ENCODE data around the gene CMTM7.

Gene CMTM7

DNA sequence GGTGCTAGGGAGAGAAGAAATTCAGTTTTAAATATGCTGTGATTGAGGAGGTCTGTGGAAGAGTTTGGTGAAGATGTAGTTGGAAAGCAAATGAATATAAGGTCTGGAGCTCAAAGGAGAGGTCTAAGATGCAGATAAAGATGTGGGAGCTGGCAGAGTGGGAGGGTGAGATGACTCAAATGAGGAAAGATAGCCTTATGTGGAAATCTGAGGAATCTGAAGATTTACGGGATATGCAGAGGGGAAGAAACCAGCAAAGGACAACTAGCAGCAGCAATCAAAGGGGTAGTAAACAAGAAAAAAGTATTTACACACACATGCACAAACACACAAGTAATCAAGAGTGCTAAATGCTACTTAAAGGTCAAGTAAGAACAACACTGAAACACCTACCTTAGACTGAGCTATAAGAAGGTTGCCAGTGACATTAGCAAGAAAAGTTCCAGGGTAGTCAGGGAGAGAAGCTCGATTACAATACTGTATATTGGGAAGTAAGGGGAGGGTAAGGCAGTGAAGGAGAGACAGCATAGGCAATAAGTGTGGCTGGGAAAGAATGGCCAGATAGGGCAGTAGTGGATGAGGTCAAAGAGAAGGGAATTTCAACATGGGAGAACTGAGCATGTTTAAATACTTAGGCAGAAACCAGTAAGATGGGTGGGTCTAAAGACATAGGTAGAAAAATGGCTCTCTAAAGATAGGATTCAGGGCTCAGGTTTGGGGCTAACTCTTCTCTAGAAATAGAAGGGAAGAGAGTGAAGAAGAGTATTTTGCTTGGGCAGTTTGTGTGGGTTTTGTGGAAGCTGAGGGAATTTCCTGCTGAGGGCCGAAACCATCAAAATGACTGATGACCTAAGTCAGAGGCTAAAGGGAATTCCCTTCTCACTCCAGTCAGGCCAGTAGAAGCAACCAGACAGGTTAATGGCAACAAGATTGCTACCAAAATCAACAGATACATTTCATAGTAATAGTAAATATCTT, 102.1 kb downstream of the CMTM7 start:
- no peak for DNase-seq

DNA sequence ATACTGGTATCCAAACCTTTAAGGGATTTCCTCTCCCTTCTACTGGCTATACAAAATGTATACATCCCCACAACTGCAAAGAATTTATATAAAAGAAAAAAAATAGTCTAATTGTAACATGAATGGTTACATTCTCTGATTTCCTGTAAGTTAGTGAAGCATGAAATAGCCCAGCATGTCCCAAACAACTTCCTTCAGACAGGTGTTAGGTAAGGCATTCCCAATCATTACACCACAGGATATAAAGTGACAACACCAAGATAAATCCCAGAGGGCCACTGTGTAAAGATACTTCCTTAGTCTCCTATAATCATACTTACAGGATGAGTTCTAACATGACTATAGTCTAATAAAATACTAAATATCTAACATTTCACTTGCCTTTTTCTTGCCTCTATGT, 103.4 kb downstream of the CMTM7 start:
- DNase-seq, result no peak

DNA sequence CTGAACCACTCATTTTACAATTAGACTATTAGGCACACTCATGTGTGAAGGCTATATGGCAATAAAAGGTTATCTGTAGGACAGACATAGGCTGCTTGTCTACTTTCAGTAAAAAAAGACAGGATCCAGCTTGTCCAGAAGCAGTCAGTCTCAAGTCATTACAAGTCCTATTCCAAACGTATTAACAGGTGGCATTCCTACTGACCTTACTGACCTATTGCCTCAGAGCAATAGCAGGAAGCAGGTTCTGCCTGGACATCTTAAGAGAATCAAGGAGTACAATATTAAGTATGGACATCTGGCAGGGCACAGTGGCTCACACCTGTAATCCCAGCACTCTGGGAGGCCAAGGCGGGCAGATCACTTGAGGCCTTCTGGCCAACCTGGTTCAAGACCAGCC, 104.0 kb downstream of the CMTM7 start:
- DNase-seq, result no peak

DNA sequence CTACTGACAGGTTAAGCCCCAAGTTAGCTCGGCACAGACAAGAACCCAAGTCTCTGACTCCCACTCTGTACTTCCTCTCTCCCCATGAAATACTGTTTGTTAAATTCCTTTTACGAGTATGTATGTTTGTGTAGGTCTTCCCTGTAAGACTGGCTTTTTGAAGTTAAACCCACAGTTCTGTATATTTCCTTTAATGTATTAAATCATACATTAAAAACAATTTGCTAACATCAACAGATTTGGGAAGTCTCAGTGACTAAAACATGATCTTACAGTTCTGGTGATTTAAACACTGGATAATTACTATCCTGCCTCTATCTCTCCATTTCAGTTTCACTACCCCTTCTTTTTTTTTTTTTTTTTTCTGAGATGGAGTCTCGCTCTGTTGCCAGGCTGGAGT, 106.6 kb downstream of the CMTM7 start:
- no peak for DNase-seq

DNA sequence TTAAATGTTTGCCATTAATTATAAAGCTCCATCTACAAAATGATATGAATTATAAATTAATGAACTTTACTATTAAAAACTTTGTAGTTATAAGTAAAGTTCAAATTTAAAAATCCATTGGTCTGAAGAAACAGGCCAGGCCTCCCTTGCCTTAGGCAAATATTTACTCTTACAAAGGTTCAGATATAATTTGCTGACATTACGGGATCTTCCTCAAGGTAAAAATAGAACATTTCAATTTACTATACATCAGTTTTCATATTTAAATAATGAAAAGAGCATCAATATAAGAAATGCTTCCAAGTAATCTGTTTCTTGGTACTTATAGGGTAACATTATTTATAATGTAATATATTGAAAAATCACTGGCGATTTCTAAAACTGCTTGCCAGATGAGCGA, 107.3 kb downstream of the CMTM7 start:
- no peak for DNase-seq

DNA sequence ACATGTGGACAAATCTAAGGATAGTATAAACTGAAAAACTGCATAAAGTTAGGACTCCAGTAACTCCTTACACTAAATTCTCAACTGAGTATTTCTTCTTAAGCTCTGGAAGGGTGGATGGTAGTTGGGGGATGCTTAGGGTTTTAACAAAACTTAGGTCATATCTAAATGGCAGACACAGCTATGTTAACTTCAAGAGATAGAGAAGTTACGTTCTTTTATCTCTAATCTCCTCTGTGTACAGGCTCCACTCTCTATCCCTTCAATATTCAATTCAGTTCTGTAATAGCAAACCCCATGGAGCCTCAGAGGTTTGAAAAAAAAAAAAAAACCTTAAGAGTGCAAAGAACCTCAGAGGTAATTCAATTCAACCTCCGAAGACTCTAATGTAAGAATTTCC, 107.9 kb downstream of the CMTM7 start:
- no peak for DNase-seq

DNA sequence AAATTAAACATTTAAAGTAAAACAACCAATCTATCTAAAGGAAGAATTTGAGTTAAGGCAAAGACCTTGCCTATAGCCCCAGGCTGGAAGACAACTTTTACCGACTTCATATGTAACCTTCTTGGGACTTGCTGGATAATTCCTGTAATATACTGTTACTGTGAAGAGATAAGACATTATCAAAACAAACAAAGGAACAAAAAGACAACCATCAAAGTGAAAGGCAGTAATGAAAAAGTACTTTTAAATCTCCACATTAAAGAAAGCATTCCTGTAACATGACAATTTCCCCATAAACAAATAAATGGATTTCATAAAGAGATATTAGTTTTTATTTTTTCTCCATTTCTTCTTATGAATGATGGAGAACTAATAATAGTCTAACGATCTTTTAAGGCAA, 108.6 kb downstream of the CMTM7 start:
- DNase-seq, result no peak

DNA sequence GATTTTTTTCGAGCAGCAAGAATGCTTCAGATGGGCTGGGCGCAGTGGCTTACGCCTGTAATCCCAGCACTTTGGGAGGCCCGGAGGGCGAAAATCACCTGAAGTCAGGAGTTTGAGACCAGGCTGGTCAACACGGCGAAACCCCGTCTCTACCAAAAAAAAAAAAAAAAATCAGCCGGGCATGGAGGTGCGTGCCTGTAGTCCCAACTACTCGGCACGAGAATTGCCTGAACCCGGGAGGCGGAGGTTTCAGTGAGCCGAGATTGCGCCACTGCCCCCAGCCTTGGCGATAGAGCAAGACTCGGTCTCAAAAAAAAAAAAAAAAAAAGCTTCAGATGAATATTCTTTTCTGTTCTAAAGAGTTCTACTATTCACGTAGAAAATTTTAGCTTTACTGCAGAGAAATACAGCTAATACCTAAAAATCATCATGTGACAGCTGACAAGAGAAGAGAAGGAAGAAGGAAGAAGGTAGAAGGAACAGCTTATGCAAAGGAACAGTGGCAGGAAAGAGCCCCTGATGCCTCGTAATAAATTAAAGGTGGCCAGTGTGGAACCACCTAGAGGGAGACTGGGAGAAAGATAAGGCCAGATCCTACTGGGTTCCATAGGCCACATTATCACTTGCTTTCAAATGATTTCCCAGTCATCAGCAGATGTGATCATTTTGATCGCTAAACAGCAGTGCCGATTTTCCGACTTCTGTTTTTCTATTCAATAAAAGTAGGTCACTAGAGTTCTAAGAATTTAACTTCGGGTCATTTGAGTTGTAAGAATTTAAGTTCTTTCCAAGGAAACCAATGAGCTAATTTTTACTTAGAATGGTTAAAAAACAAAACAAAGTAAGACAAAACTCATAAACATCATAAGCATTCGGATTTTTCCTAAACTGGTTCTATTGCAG, 109.5 kb downstream of the CMTM7 start:
- DNase-seq, result no peak

DNA sequence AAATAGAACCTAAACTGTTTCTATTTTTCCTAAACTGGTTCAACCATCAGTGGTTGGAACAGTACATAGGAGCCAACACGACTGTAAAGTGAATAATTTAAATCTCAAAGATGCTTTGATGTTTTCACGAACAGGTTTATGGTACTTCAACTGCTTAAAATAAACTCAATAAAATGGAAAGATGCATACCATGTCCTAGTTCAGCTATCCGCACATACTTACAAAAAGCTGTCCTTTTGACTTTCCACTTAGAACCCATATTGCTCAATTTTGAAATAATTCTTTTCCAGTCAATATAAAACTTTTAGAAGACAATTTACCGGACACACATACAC, 110.1 kb downstream of the CMTM7 start:
- no peak for DNase-seq

DNA sequence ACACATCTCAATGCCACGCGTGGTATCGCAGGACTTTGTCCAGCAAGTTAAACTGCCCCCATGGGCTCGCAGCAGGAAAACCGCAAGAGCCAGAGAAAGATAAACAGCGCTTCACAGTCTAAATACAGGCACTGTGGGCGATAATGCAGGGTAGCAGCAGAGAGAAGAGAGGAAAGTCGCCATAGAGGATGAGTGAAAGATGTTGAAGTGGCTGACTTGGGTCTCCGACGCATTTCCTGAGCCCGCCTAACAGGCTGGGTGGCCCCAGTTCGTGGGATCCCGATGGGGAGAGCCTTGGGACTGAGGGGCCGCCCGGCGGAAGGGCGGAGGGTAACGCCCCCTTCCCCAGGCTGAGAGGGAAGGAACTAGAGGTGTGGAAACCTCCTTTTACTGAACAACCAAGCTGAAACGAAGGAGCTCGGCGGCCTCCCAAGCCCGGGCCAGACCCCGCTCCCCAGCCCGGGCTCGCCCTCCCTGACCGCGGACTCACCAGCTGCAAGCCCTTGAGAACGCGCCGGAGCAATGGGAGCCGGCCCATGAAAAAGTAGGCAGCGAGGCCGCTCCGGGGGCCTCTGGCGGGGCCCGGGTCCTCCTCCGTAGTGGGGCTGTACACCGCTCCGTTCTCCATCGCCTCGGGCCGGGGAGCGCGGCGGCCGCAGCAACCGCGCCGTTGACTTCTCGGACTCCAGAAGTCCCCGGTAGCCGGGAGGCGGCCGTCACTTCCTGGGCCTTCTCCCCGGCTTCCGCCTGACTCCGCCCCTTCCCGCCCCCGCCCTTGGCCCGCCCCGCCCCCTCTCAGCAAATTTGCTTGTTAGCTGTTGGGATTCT, 110.7 kb downstream of the CMTM7 start, which contains the start of gene CMTM6:
Gene CMTM6 (minus strand): TSS at position 735 of the 828 bp plus-strand sequence. CDS start 107 bp downstream, at position 628.
- DNase-seq, result no peak

DNA sequence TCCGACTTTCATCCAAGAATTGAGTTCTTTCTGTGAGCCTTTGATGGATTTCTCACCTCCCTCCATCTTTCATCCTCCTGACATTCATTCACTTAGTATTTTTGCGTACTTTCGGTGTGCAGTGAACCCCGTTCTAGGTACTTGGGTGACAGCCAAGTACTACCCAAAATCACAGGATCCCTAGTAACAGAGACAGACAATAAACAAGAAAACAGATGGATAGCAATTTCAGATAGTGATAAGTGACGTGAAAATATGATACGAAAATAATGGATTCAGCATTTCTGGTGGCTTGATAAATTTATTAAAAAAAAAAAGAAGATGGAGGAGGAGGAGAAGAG, 111.3 kb downstream of the CMTM7 start:
- DNase-seq, result no peak
